Measurements from ENCODE around the gene ZNF282. TPM values are rescaled to one million over a fixed set of nuclear protein-coding genes. Genes with fewer than 3 reads are reported as not detected.

ZNF282 gene
- total and polyA plus RNA-seq, 5 donors: 8.0 to 14.6 (median 13.6) TPM

- Histone ChIP-seq H3K4me1 (ENCODE audit: control insufficient read depth, insufficient read depth, low read length) (peaks cover 4% of the 10 kb centered on the region), H3K4me3 (ENCODE audit: low read length) (peak overlapping the region; percentile 86), H3K27ac (ENCODE audit: low read length) (no peak overlapping the region), H3K27me3 (ENCODE audit: control insufficient read depth, insufficient read depth) (no peaks in the 10 kb centered on the region), H3K9me3 (ENCODE audit: control insufficient read depth, low read length) (no peaks in the 10 kb centered on the region)
- ATAC-seq: no peak
- 87% methylated on average over 4 of the region's 4 CpGs for WGBS
- intact Hi-C loops (cut with DNase I): no loop called here
- DNase-seq: no peak
Observed at GRCh38 chr7:149194799-149195179, 557 bp upstream of the ZNF282 start.

GRCh38 chr7:149196151-149196704 is 882 bp downstream of the ZNF282 start:
- no peaks in the 10 kb centered on the region for H3K27me3 ChIP-seq (ENCODE audit: control insufficient read depth, insufficient read depth)
- WGBS: 4% methylated on average over 17 of the region's 17 CpGs
- DNase-seq (no peak), ATAC-seq (no peak)
- peaks cover 4% of the 10 kb centered on the region for H3K4me1 ChIP-seq (ENCODE audit: control insufficient read depth, insufficient read depth, low read length)
- H3K9me3 ChIP-seq (ENCODE audit: control insufficient read depth, low read length): no peaks in the 10 kb centered on the region
- intact Hi-C loops (cut with DNase I): no loop called here
- H3K27ac ChIP-seq (ENCODE audit: low read length): peak overlapping the region; percentile 89
- peak overlapping the region; percentile 86 for H3K4me3 ChIP-seq (ENCODE audit: low read length)

- ATAC-seq: no peak
- intact Hi-C loops (cut with DNase I): no loop called here
- WGBS: 22% methylated on average over 7 of the region's 7 CpGs
Observed at GRCh38 chr7:149196705-149197171, 1.4 kb downstream of the ZNF282 start.

GRCh38 chr7:149197675-149198074 is 2.3 kb downstream of the ZNF282 start:
- no peak for DNase-seq
- Histone ChIP-seq H3K27ac (ENCODE audit: low read length) (no peak overlapping the region), H3K27me3 (ENCODE audit: control insufficient read depth, insufficient read depth) (no peaks in the 10 kb centered on the region), H3K4me1 (ENCODE audit: control insufficient read depth, insufficient read depth, low read length) (peaks cover 4% of the 10 kb centered on the region), H3K9me3 (ENCODE audit: control insufficient read depth, low read length) (no peaks in the 10 kb centered on the region), H3K4me3 (ENCODE audit: low read length) (no peak overlapping the region)
- WGBS: 71% methylated on average over 4 of the region's 4 CpGs
- intact Hi-C loops (cut with DNase I): no loop called here
- ATAC-seq: no peak

More at GRCh38 chr7:149196705-149197171, 1.4 kb downstream of the ZNF282 start:
- Histone ChIP-seq H3K4me1 (ENCODE audit: control insufficient read depth, insufficient read depth, low read length) (peaks cover 4% of the 10 kb centered on the region), H3K4me3 (ENCODE audit: low read length) (peak overlapping the region; percentile 86), H3K27me3 (ENCODE audit: control insufficient read depth, insufficient read depth) (no peaks in the 10 kb centered on the region), H3K27ac (ENCODE audit: low read length) (no peak overlapping the region), H3K9me3 (ENCODE audit: control insufficient read depth, low read length) (no peaks in the 10 kb centered on the region)
- DNase-seq: no peak

GRCh38 chr7:149198161-149198816 is 2.9 kb downstream of the ZNF282 start:
- H3K27me3 ChIP-seq (ENCODE audit: control insufficient read depth, insufficient read depth): no peaks in the 10 kb centered on the region
- no peak overlapping the region for H3K27ac ChIP-seq (ENCODE audit: low read length)
- H3K4me3 ChIP-seq (ENCODE audit: low read length): no peak overlapping the region
- H3K4me1 ChIP-seq (ENCODE audit: control insufficient read depth, insufficient read depth, low read length): peaks cover 4% of the 10 kb centered on the region
- H3K9me3 ChIP-seq (ENCODE audit: control insufficient read depth, low read length): no peaks in the 10 kb centered on the region
- WGBS: 90% methylated on average over 22 of the region's 22 CpGs
- ATAC-seq (no peak), DNase-seq (no peak)
- intact Hi-C loops (cut with DNase I): no loop called here

GRCh38 chr7:149199234-149199995 is 4.1 kb downstream of the ZNF282 start:
- Histone ChIP-seq H3K4me1 (ENCODE audit: control insufficient read depth, insufficient read depth, low read length) (peaks cover 4% of the 10 kb centered on the region), H3K27ac (ENCODE audit: low read length) (no peak overlapping the region), H3K27me3 (ENCODE audit: control insufficient read depth, insufficient read depth) (no peaks in the 10 kb centered on the region), H3K9me3 (ENCODE audit: control insufficient read depth, low read length) (no peaks in the 10 kb centered on the region), H3K4me3 (ENCODE audit: low read length) (no peak overlapping the region)
- WGBS: 92% methylated on average over 6 of the region's 6 CpGs
- intact Hi-C loops (cut with DNase I): no loop called here
- no peak for DNase-seq
- no peak for ATAC-seq

GRCh38 chr7:149202831-149203231 is 7.5 kb downstream of the ZNF282 start:
- Histone ChIP-seq H3K9me3 (ENCODE audit: control insufficient read depth, low read length) (no peaks in the 10 kb centered on the region), H3K27ac (ENCODE audit: low read length) (no peak overlapping the region), H3K27me3 (ENCODE audit: control insufficient read depth, insufficient read depth) (no peaks in the 10 kb centered on the region), H3K4me1 (ENCODE audit: control insufficient read depth, insufficient read depth, low read length) (no peaks in the 10 kb centered on the region), H3K4me3 (ENCODE audit: low read length) (no peak overlapping the region)
- DNase-seq (no peak), ATAC-seq (no peak)
- WGBS: 87% methylated on average over 6 of the region's 6 CpGs
- intact Hi-C loops (cut with DNase I): no loop called here

- H3K9me3 ChIP-seq (ENCODE audit: control insufficient read depth, low read length): no peaks in the 10 kb centered on the region
- ATAC-seq (no peak), DNase-seq (no peak)
- no peak overlapping the region for H3K27ac ChIP-seq (ENCODE audit: low read length)
- no peaks in the 10 kb centered on the region for H3K4me1 ChIP-seq (ENCODE audit: control insufficient read depth, insufficient read depth, low read length)
- WGBS: 69% methylated on average over 18 of the region's 18 CpGs
- intact Hi-C loops (cut with DNase I): no loop called here
- H3K27me3 ChIP-seq (ENCODE audit: control insufficient read depth, insufficient read depth): no peaks in the 10 kb centered on the region
- no peak overlapping the region for H3K4me3 ChIP-seq (ENCODE audit: low read length)
Observed at GRCh38 chr7:149205690-149206381, 10.5 kb downstream of the ZNF282 start.

GRCh38 chr7:149207324-149208035 is 12.1 kb downstream of the ZNF282 start:
- peak; percentile 20 to 31 for ATAC-seq
- WGBS: 89% methylated on average over 35 of the region's 35 CpGs
- Histone ChIP-seq H3K4me1 (ENCODE audit: control insufficient read depth, insufficient read depth, low read length) (no peaks in the 10 kb centered on the region), H3K4me3 (ENCODE audit: low read length) (no peak overlapping the region), H3K27ac (ENCODE audit: low read length) (no peak overlapping the region), H3K9me3 (ENCODE audit: control insufficient read depth, low read length) (no peaks in the 10 kb centered on the region), H3K27me3 (ENCODE audit: control insufficient read depth, insufficient read depth) (no peaks in the 10 kb centered on the region)
- intact Hi-C loops (cut with DNase I): no loop called here
- peak in 1 of 3 donors; percentile 50 for DNase-seq

GRCh38 chr7:149209518-149210269 is 14.3 kb downstream of the ZNF282 start:
- no peaks in the 10 kb centered on the region for H3K27me3 ChIP-seq (ENCODE audit: control insufficient read depth, insufficient read depth)
- 67% methylated on average over 7 of the region's 7 CpGs for WGBS
- no peak overlapping the region for H3K27ac ChIP-seq (ENCODE audit: low read length)
- H3K4me3 ChIP-seq (ENCODE audit: low read length): no peak overlapping the region
- no peaks in the 10 kb centered on the region for H3K4me1 ChIP-seq (ENCODE audit: control insufficient read depth, insufficient read depth, low read length)
- intact Hi-C loops (cut with DNase I): no loop called here
- no peaks in the 10 kb centered on the region for H3K9me3 ChIP-seq (ENCODE audit: control insufficient read depth, low read length)
- no peak for ATAC-seq
- peak in 1 of 3 donors; percentile 57 for DNase-seq

Data from right cardiac atrium (tissue), 5 donors.